ENCODE data around the gene MALRD1.

DNA sequence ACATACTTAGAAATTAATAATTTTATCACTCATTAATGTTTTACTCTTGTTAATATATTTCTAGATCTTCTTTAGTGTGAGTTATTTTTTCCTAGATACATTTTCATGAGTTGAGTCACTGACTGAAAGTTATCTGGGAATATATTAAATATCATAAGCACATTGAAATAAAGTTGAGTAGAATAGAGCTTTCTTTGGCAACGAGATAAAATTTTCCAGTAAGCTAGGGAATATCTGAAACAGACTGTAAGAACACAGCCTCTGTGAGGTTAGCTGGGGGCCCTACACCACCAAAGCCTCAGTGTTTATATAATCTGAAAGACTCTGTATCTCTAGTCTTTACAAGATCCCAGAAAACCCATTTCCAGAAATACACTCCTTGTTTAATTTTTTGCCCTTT is 419.8 kb downstream of the MALRD1 start:
- TF ChIP-seq, protein P1, sequence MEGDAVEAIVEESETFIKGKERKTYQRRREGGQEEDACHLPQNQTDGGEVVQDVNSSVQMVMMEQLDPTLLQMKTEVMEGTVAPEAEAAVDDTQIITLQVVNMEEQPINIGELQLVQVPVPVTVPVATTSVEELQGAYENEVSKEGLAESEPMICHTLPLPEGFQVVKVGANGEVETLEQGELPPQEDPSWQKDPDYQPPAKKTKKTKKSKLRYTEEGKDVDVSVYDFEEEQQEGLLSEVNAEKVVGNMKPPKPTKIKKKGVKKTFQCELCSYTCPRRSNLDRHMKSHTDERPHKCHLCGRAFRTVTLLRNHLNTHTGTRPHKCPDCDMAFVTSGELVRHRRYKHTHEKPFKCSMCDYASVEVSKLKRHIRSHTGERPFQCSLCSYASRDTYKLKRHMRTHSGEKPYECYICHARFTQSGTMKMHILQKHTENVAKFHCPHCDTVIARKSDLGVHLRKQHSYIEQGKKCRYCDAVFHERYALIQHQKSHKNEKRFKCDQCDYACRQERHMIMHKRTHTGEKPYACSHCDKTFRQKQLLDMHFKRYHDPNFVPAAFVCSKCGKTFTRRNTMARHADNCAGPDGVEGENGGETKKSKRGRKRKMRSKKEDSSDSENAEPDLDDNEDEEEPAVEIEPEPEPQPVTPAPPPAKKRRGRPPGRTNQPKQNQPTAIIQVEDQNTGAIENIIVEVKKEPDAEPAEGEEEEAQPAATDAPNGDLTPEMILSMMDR (IDR thresholded peaks at IDR 0.05), result no peak
- TF ChIP-seq POLR2A (IDR thresholded peaks at IDR 0.05), result no peak
